Loucy (cell line): ENCODE measurements around the gene ATRNL1.

ENCODE experiments used
- H2AFZ ChIP-seq: fragments of 200-600 bp; sonication (generic); 2 replicates; pipeline ENCODE4 v1.6.0; 2016; ENCODE audit warnings: antibody characterized with exemption, mild to moderate bottlenecking, low read length, moderate library complexity
- H3F3A ChIP-seq: fragments of 200-600 bp; 2 replicates; pipeline ENCODE4 v1.6.0; 2016; ENCODE audit warnings: antibody characterized with exemption, low read depth, mild to moderate bottlenecking
- H3K27me3 ChIP-seq: fragments of 200-600 bp; sonication (generic); 2 replicates; pipeline ENCODE4 v1.6.1; 2014; ENCODE audit warnings: low read length, mild to moderate bottlenecking; ENCODE audit not compliant: insufficient read depth, poor library complexity, severe bottlenecking
- H3K36me3 ChIP-seq: fragments of 200-600 bp; sonication (generic); 2 replicates; pipeline ENCODE4 v1.6.1; 2016; ENCODE audit warnings: low read length; ENCODE audit not compliant: insufficient read depth
- H3K4me1 ChIP-seq: fragments of 200-600 bp; sonication (generic); 2 replicates; pipeline ENCODE4 v1.5.1; 2014; ENCODE audit warnings: low read length, mild to moderate bottlenecking; ENCODE audit not compliant: insufficient read depth, poor library complexity, severe bottlenecking
- H3K4me2 ChIP-seq: fragments of 200-600 bp; sonication (generic); 2 replicates; pipeline ENCODE4 v1.6.0; 2014; ENCODE audit warnings: antibody characterized with exemption, low read length, low read depth, mild to moderate bottlenecking; ENCODE audit not compliant: poor library complexity, severe bottlenecking
- H3K4me3 ChIP-seq: fragments of 200-600 bp; sonication (generic); 2 replicates; pipeline ENCODE4 v1.5.1; 2014; ENCODE audit warnings: low read length, mild to moderate bottlenecking, mixed read lengths; ENCODE audit not compliant: poor library complexity, severe bottlenecking
- H3K79me2 ChIP-seq: fragments of 200-600 bp; sonication (generic); 2 replicates; pipeline ENCODE4 v1.6.1; 2014; ENCODE audit warnings: low read length; ENCODE audit not compliant: insufficient read depth
- H3K9ac ChIP-seq: fragments of 200-600 bp; sonication (generic); 2 replicates; pipeline ENCODE4 v1.6.0; 2014; ENCODE audit warnings: mild to moderate bottlenecking, low read depth, low read length, moderate library complexity; ENCODE audit not compliant: poor library complexity, severe bottlenecking
- H3K9me2 ChIP-seq: fragments of 200-600 bp; sonication (generic); replicated peaks from 2 replicates; pipeline ENCODE4 v1.6.1; 2016; ENCODE audit warnings: low read depth, low read length, mixed read lengths
- H3K9me3 ChIP-seq: fragments of 200-600 bp; sonication (generic); 2 replicates; pipeline ENCODE4 v1.6.1; 2014; ENCODE audit warnings: mild to moderate bottlenecking, antibody characterized with exemption, low read length, low read depth; ENCODE audit not compliant: insufficient read depth
- H4K20me1 ChIP-seq: fragments of 200-600 bp; sonication (generic); 2 replicates; pipeline ENCODE4 v1.6.0; 2014; ENCODE audit warnings: antibody characterized with exemption, low read length, mild to moderate bottlenecking; ENCODE audit not compliant: insufficient read depth, poor library complexity, severe bottlenecking
- EZH2phosphoT487 ChIP-seq: fragments of 200-600 bp; IDR thresholded peaks from 2 replicates; pipeline ENCODE4 v1.6.1; 2018; ENCODE audit warnings: antibody characterized with exemption, mild to moderate bottlenecking, moderate library complexity, borderline replicate concordance
- TF ChIP-seq, protein P1 (sequence below): fragments of 200-600 bp; sonication (generic); conservative IDR thresholded peaks from 2 replicates; pipeline ENCODE4 v1.5.1; 2014; ENCODE audit warnings: mild to moderate bottlenecking, antibody characterized with exemption, low read length

ATRNL1 gene

DNA sequence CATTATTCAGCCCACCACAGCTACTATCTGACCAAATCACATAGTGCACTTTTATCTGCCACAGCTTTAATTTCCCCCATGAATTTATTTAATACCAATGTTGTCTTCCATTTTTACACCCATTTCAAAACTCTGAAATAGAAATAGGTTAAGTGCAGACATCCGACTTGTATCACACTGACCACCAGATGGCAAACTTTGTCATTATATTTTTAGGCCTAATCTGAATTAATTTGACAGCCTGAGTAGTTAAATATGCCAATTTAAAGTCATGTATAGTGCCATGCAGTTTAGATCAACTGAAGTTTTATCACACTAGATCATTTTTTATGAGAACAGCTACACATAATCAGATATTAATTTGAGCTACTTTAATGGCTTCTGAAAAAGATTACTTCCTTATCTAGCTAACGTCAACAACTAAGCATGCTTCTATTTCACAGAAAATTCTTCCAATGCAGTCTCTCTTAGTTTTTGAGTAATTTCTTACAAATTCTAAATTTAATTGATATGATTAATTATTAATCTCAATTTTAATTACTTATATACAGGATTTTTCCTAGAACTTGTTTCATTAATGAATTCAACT is 613.4 kb downstream of the ATRNL1 start:
- Histone ChIP-seq H3K4me2 (no peak overlapping the region), H3K9me2 (no peaks in the 10 kb centered on the region), H3K4me1 (no peaks in the 10 kb centered on the region), H3K79me2 (no peaks in the 10 kb centered on the region), H3K9ac (no peak overlapping the region), H2AFZ (no peak overlapping the region), H3F3A (no peaks in the 10 kb centered on the region), H3K9me3 (no peaks in the 10 kb centered on the region), H3K36me3 (no peaks in the 10 kb centered on the region), H3K27me3 (no peaks in the 10 kb centered on the region), H3K4me3 (no peak overlapping the region), H4K20me1 (no peaks in the 10 kb centered on the region)
- TF ChIP-seq, protein P1, sequence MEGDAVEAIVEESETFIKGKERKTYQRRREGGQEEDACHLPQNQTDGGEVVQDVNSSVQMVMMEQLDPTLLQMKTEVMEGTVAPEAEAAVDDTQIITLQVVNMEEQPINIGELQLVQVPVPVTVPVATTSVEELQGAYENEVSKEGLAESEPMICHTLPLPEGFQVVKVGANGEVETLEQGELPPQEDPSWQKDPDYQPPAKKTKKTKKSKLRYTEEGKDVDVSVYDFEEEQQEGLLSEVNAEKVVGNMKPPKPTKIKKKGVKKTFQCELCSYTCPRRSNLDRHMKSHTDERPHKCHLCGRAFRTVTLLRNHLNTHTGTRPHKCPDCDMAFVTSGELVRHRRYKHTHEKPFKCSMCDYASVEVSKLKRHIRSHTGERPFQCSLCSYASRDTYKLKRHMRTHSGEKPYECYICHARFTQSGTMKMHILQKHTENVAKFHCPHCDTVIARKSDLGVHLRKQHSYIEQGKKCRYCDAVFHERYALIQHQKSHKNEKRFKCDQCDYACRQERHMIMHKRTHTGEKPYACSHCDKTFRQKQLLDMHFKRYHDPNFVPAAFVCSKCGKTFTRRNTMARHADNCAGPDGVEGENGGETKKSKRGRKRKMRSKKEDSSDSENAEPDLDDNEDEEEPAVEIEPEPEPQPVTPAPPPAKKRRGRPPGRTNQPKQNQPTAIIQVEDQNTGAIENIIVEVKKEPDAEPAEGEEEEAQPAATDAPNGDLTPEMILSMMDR = peak; percentile 88
- no peak for TF ChIP-seq EZH2phosphoT487

DNA sequence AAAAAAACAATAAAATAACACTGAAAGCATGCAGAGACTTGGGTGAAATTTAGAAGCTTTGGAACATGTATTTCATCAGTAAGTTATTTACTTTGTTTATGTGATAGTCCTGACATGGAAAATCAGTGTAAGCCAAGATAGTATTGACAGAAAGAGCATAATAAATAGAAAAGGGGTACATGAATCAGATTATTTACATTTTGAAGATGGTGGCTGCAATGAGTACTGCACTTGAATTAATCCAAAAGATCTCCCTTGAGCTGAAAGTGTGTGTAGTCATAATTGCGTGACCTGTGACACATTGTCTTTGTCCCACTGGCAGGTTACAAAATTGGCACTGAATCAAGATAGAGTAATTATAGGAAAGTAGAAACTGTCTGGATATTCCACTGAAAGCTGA is 617.0 kb downstream of the ATRNL1 start:
- no peaks in the 10 kb centered on the region for H3K9me3 ChIP-seq
- H4K20me1 ChIP-seq = no peaks in the 10 kb centered on the region
- no peaks in the 10 kb centered on the region for H3F3A ChIP-seq
- H3K4me3 ChIP-seq = no peak overlapping the region
- no peaks in the 10 kb centered on the region for H3K9me2 ChIP-seq
- TF ChIP-seq, protein P1 = no peak
- TF ChIP-seq EZH2phosphoT487 = no peak
- H3K4me2 ChIP-seq = no peak overlapping the region
- no peaks in the 10 kb centered on the region for H3K4me1 ChIP-seq
- no peak overlapping the region for H3K9ac ChIP-seq
- H3K27me3 ChIP-seq = no peaks in the 10 kb centered on the region
- no peak overlapping the region for H2AFZ ChIP-seq
- no peaks in the 10 kb centered on the region for H3K79me2 ChIP-seq
- no peaks in the 10 kb centered on the region for H3K36me3 ChIP-seq

DNA sequence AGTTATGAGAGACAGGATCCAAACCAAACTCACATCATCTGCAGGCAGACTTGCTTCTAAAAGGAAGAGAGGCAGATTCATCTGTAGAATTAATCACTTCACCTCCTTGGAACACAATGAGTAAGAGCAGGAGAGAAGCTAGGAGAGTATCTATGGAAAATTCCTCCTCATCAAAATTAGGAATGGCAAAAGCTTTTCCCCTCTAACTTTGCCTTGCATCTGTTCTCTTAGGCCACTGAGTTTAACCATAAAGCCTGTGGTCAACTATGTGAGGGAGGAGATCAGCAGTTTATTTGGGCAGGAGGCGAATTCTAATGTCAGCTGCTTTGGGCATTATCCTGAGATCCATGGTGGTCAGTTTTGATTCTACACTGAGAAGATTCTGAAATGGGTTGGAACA is 618.1 kb downstream of the ATRNL1 start:
- Histone ChIP-seq H3K36me3 (no peaks in the 10 kb centered on the region), H3K27me3 (no peaks in the 10 kb centered on the region), H3K9me3 (no peaks in the 10 kb centered on the region), H3K9me2 (no peaks in the 10 kb centered on the region), H3K4me1 (no peaks in the 10 kb centered on the region), H3F3A (no peaks in the 10 kb centered on the region), H3K4me3 (no peak overlapping the region), H3K9ac (no peak overlapping the region), H4K20me1 (no peaks in the 10 kb centered on the region), H2AFZ (no peak overlapping the region), H3K4me2 (no peak overlapping the region), H3K79me2 (no peaks in the 10 kb centered on the region)
- TF ChIP-seq, protein P1 = no peak
- TF ChIP-seq EZH2phosphoT487 = no peak
